Hematopoietic multipotent progenitor cell treated with erythropoietin and hydrocortisone succinate and interleukin-3 and kit ligand, for 17 days (in vitro differentiated cells): ENCODE results near the gene CD69.
A peak's percentile ranks its signal among the peaks of the same experiment; 100 is the strongest.
"Not testable (repeated sequence)": the region's sequence is repeated elsewhere in the genome, so short reads cannot be mapped to it uniquely, and the experiment has no call there.

ENCODE experiments used
- DNase-seq: peaks from one replicate; pipeline ENCODE4 v3.0.0-alpha.2; 2015; ENCODE audit warnings: low spot score

The CD69 gene

DNA sequence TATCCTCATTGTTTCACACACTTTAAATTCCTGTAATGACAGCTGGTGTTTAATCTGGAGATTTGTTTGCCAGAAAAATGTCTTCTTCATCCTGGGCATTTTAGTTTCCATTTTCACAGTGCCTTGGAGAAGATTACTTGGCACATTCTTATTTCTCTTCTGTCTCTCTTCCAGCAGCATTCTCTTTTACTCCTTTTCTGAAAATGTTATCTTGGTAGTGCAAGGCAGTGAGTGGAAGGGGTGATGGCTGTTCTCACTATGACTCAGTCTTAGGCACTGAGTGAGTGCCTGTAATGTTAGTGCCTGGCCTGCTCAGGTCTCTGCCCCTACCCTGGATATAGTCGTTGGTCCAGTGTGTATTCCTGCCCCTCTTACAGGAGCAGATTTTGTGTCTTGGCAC is 40.9 kb downstream of the CD69 start:
- DNase-seq = no peak

DNA sequence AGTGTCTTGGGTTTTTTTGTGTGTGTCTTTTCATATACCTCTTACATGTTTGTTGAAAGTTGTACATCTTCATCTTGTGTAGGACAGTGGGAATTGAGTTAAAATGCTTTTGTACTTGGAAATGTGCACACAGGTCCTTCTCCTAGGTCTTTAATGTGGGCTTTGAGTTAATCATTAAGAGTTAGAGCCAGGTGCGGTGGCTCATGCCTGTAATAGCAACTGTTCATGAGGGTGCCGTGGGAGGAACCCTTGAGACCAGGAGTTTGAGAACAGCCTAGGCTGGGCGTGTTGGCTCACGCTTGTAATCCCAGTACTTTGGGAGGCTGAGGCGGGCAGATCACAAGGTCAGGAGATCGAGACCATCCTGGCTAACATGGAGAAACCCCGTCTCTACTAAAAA is 41.7 kb downstream of the CD69 start:
- DNase-seq = no peak

DNA sequence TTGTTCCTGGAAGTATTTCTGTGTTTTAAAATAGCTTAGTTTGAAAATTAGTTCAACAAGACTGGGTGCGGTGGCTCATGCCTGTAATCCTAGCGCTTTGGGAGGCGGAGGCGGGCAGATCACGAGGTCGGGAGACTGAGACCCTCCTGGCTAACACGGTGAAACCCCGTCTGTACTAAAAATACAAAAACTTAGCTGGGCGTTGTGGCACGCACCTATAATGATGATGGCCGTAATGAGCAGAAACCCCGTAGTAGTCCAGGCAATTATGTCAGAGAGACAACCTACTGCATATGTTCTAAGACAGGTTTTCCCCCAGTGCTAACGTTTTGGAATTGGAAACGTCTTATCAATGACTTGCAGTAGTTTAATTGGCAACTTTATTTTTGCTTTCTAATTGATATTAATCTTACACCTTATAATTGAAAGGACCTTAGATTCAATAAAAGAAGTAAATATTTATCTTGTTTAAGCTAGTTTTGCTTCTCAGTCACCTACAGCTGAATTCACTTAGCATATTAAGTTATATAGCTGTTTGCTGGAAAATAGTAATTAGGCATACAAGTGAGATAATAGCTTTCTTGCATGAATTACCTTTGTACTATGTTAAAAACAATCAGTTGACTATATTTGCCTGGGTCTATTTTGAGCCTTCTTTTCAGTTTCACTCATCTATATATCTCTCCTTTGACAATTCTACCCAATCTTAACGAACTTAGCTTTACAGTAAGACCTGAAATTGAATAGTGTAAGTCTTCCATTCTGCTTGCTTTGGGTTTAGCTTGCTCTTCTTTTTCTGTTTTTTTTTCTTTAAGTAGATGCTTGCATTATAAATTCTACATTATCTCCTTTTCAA is 43.4 kb downstream of the CD69 start:
- no peak for DNase-seq

DNA sequence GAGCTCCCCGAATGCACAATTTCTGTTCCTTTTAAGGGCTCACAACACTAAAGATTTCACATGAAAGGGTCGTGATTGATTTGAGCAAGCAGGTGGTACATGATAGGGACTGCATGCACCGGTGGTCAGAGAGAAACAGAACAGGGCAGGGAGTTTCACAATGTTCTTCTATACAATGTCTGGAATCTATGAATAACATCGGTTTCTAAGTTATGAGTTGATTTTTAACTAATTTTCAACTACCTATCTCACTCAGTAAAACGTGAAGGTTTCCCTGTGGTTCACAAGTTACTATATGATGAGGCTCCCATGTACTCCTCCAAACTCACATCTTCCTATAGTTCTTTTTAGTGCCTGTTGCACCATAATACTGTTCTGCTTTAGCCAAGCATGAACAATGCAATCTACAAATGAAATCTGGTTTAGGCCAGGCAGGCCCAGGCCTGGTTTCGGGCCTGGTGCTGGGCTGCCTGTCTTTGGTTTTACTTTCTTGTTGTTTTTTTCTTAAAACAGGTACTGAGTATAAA is 47.6 kb downstream of the CD69 start:
- not testable (repeated sequence) for DNase-seq

DNA sequence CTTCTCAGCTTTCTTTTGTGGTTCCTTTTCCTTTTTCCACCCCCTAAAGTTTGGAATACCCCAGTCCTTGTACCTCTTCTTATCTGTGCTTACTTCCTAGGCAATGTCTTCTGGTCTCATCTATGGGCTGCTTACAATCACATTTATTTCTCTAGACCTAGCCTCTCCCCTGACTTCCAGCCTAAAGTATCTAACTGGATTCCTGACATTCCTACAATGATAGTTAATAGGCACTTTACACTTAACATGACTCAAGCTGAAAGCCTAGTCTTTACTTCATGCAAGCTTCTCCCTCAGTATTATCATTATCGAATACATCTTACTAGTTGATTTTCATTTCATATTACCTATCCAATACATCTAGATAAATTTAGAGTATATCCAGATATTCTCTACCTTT is 49.0 kb downstream of the CD69 start:
- DNase-seq = no peak

DNA sequence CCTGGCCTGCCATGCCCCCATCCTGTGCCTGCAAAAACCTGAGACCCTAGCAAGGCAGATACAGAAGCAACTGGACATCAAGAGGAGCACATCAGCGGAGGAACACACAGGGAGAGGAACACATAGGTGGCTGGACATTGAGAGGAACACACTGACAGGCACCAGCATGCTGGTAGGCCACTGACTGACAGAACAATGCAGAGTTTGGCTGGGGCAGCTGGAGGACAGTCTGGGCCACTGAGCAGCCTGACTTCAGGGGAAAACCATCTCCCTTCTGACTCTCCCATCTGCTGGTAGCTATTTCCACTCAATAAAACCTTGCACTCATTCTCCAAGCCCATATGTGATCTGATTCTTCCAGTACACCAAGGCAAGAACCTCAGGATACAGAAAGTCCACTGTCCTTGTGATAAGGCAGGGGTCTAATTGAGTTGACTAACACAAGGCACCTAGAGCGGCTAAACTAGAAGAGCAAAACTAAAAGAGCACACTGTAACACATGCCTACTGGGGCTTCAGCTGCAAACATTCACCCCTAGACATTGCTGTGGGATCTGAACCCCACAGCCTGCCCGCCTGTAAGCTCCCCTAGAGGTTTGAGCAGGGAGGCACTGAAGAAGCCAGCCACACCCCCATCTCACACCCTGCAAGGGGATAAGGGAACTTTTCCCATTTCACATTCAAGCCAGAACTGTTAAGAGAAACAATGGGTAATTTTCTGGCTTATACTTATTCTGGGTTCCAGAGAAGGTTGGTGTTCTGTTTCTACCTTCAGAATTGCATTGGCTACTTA is 49.9 kb downstream of the CD69 start:
- DNase-seq = no peak

DNA sequence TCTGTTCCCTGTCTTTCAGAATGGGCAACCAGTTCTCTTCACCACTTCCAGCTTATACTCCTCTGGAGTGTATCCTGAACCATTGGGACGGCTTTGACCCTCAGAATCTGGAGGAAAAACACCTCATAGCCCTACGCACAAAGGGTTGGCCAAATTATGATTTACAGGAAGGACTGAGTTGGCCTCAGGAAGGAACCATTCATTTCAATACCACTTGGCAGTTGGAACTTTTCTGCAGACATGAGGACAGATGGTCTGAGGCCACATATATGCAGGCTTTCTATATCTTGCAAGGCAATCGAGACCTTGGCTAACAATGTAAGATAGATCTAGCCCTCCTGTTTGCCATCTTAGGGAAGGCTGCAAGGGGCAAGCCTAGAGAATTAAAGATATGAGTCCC is 51.8 kb downstream of the CD69 start:
- DNase-seq = no peak

DNA sequence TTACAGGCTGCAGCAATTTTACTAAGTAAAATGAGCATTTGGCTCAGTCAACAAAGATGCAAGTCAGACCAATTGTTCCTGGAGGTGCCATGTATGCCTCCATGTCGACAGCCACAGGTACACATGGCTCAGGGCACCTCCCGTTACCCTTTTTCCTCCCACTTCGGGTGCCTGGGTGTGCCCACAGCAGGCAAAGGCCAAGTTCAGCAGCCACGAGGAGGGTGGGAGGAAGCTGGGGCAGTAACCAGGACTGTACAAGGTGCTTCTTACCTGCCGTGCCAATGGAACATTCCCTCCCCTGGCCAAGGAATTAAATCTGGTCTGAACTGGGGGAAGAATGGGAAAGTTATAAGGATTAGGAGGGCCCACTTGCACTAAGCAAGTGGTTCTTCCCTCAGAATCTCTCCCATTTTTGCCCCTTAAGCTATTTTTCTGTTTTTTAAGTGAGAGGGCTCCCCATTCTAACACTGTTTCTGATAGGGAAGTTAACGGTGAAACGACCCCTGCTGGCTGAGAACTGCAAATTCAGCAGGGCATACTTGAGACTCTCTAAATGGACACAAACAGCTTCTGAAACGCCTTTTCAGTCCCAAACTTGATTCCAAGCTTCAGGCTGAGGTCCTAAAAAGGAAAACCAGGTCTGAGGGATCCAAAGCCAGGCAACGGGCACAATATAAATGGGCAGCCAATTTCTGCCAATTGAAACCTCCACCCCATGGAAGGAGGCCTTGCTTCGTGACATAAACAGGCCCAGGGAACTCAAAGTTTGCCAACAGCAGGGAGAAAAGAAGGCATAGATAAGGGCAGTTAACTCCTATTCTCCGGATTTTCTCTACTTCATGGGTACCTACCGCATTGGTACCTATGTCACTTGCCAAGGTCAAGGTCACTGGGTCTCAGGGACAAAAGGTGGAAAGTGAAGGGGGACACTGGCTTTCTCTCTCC is 52.6 kb downstream of the CD69 start:
- peak; percentile 59 for DNase-seq

DNA sequence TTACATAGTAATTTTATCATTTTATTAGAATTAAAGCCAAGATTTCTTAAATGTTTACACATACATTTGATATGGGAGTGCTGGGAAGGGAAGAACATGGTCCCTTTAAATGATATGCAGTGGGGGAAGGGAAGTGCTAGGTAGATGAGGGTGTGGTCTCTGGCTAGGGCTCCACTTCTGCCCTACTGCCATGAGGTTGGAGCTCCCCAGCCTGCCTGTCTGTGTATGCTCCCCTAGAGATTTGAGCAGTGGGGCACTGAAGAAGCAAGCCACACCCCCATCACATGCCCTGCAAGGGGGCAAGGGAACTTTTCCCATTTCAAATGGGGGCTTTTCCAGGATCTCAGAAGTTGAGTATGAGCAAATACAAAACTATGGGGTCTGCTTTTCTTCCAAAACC is 53.3 kb downstream of the CD69 start:
- no peak for DNase-seq

DNA sequence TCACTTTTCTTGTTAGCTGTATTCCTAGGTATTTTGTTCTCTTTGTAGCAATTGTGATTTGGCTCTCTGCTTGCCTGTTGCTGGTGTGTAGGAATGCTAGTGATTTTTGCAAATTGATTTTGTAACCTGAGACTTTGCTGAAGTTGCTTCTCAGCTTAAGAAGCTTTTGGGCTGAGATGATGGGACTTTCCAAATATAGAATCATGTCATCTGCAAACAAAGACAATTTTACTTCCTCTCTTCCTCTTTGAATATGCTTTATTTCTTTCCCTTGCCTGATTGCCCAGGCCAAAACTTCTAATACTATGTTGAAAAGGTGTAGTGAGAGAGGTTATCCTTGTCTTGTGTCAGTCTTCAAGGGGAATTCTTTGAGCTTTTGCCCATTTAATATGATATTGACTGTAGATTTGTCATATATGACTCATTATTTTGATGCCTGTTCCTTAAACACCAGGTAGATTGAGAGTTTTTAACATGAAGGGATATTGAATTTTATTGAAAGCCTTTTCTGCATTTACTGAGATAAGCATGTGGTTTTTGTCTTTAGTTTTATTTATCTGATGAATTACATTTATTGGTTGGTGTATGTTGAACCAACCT is 54.5 kb downstream of the CD69 start:
- DNase-seq = no peak

DNA sequence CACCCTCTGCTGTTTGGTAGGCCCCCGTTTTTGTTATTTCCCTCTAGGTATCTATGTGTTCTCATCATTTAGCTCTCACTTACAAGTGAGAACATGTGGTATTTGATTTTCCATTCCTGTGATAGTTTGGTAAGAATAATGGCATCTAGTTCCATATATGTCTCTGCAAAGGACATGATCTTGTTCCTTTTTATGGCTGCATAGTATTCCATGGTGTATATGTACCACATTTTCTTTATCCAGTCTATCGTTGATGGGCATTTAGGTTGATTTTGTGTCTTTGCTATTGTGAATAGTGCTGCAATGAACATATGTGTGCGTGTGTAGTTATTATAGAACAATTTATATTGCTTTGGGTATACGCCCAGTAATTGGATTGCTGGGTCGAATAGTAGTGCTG is 56.1 kb downstream of the CD69 start:
- DNase-seq = not testable (repeated sequence)
